H9 (cell line): Measurements from ENCODE around the gene USP34. TPM values are rescaled to one million over a fixed set of nuclear protein-coding genes. Genes with fewer than 3 reads are reported as not detected.
A peak's percentile ranks its signal among the peaks of the same experiment; 100 is the strongest.

ENCODE experiments used
- DNase-seq: peaks from one replicate; pipeline ENCODE4 v3.0.0-alpha.2; 2017
- H2AFZ ChIP-seq: one replicate; pipeline ENCODE4 v1.6.1; 2013; ENCODE audit warnings: mild to moderate bottlenecking, low read length, control low read depth, moderate library complexity
- H2AK5ac ChIP-seq: 2 replicates; pipeline ENCODE4 v1.6.1; 2013; ENCODE audit warnings: low read length, control low read depth, mixed read lengths; ENCODE audit not compliant: insufficient read length
- H2BK120ac ChIP-seq: one replicate; pipeline ENCODE4 v1.6.1; 2013; ENCODE audit warnings: low read depth, mild to moderate bottlenecking, low read length, control low read depth, inconsistent platforms; ENCODE audit not compliant: poor library complexity, severe bottlenecking
- H2BK12ac ChIP-seq: 2 replicates; pipeline ENCODE4 v1.6.1; 2013; ENCODE audit warnings: low read length, control low read depth, mixed read lengths, low read depth; ENCODE audit not compliant: insufficient read length
- H2BK15ac ChIP-seq: 2 replicates; pipeline ENCODE4 v1.6.1; 2013; ENCODE audit warnings: low read depth, low read length, control low read depth
- H2BK20ac ChIP-seq: one replicate; pipeline ENCODE4 v1.6.1; 2013; ENCODE audit warnings: low read depth, mild to moderate bottlenecking, low read length, control low read depth, inconsistent platforms; ENCODE audit not compliant: poor library complexity, severe bottlenecking
- H2BK5ac ChIP-seq: 2 replicates; pipeline ENCODE4 v1.6.1; 2013; ENCODE audit warnings: low read length, control low read depth, mixed read lengths; ENCODE audit not compliant: insufficient read length
- H3K14ac ChIP-seq: 2 replicates; pipeline ENCODE4 v1.6.1; 2013; ENCODE audit warnings: low read length, control low read depth; ENCODE audit not compliant: insufficient read depth
- H3K18ac ChIP-seq: 2 replicates; pipeline ENCODE4 v1.6.1; 2013; ENCODE audit warnings: low read depth, mild to moderate bottlenecking, mixed read lengths, low read length, control low read depth; ENCODE audit not compliant: insufficient read length
- H3K23ac ChIP-seq: 2 replicates; pipeline ENCODE4 v1.6.1; 2013; ENCODE audit warnings: low read length, control low read depth, mixed read lengths, low read depth; ENCODE audit not compliant: insufficient read length
- H3K23me2 ChIP-seq: 2 replicates; pipeline ENCODE4 v1.6.1; 2013; ENCODE audit warnings: low read depth, mild to moderate bottlenecking, mixed read lengths, low read length, control low read depth; ENCODE audit not compliant: insufficient read length, poor library complexity, severe bottlenecking
- H3K27ac ChIP-seq: 2 replicates; pipeline ENCODE4 v1.5.1; 2013; ENCODE audit warnings: low read length, control low read depth, mixed read lengths, low read depth; ENCODE audit not compliant: insufficient read length
- H3K27me3 ChIP-seq: 2 replicates; pipeline ENCODE4 v1.6.1; 2013; ENCODE audit warnings: low read length, control low read depth, inconsistent platforms; ENCODE audit not compliant: insufficient read depth
- H3K4ac ChIP-seq: 2 replicates; pipeline ENCODE4 v1.6.1; 2013; ENCODE audit warnings: low read depth, mild to moderate bottlenecking, control low read depth, inconsistent platforms, low read length, moderate library complexity
- H3K4me1 ChIP-seq: 2 replicates; pipeline ENCODE4 v1.6.1; 2013; ENCODE audit warnings: low read length, control low read depth, inconsistent platforms; ENCODE audit not compliant: insufficient read depth
- H3K4me2 ChIP-seq: 2 replicates; pipeline ENCODE4 v1.6.1; 2013; ENCODE audit warnings: low read length, control low read depth, mixed read lengths; ENCODE audit not compliant: insufficient read length, insufficient read depth
- H3K56ac ChIP-seq: 2 replicates; pipeline ENCODE4 v1.6.1; 2013; ENCODE audit warnings: low read depth, mild to moderate bottlenecking, mixed read lengths, low read length, control low read depth; ENCODE audit not compliant: insufficient read length
- H3K79me1 ChIP-seq: 2 replicates; pipeline ENCODE4 v1.6.1; 2013; ENCODE audit warnings: low read depth, mild to moderate bottlenecking, moderate library complexity, low read length, control low read depth, inconsistent platforms; ENCODE audit not compliant: insufficient read depth, poor library complexity, severe bottlenecking
- H3K79me2 ChIP-seq: 2 replicates; pipeline ENCODE4 v1.6.1; 2013; ENCODE audit warnings: low read length, control low read depth, inconsistent platforms; ENCODE audit not compliant: insufficient read depth
- H3K9ac ChIP-seq: 2 replicates; pipeline ENCODE4 v1.6.1; 2013; ENCODE audit warnings: low read length, control low read depth, mixed read lengths; ENCODE audit not compliant: insufficient read length; ENCODE audit errors: extremely low read depth
- H3K9me3 ChIP-seq: one replicate; pipeline ENCODE4 v1.6.1; 2013; ENCODE audit warnings: low read depth, low read length, inconsistent platforms; ENCODE audit not compliant: control insufficient read depth
- H3T11ph ChIP-seq: one replicate; pipeline ENCODE4 v1.6.1; 2013; ENCODE audit warnings: mild to moderate bottlenecking, low read length, control low read depth, inconsistent platforms
- H4K20me1 ChIP-seq: one replicate; pipeline ENCODE4 v1.6.1; 2013; ENCODE audit not compliant: control insufficient read depth, insufficient read length, insufficient read depth
- H4K5ac ChIP-seq: 2 replicates; pipeline ENCODE4 v1.6.1; 2013; ENCODE audit warnings: low read depth, mild to moderate bottlenecking, mixed read lengths, low read length, control low read depth; ENCODE audit not compliant: insufficient read length
- H4K8ac ChIP-seq: replicated peaks from 2 replicates; pipeline ENCODE4 v1.6.1; 2013; ENCODE audit warnings: low read length, control low read depth, mixed read lengths, low read depth; ENCODE audit not compliant: insufficient read length
- H4K91ac ChIP-seq: 2 replicates; pipeline ENCODE4 v1.6.1; 2013; ENCODE audit warnings: low read depth, mild to moderate bottlenecking, moderate library complexity, mixed read lengths, low read length, control low read depth; ENCODE audit not compliant: insufficient read length
- H3K27ac Mint-ChIP-seq, 3 experiments: 2 replicates in 2 of 3; 3 replicates in 1 of 3; pipeline ENCODE4 v1.8.0; 2020 to 2021; ENCODE audit warnings: mixed read lengths in 3 of 3, mild to moderate bottlenecking in 1 of 3, moderate library complexity in 1 of 3
- H3K27me3 Mint-ChIP-seq: 2 replicates; pipeline ENCODE4 v1.8.0; 2021; ENCODE audit warnings: low read depth, mild to moderate bottlenecking, moderate library complexity, mixed read lengths
- H3K36me3 Mint-ChIP-seq, 3 experiments: 2 replicates in 2 of 3; 3 replicates in 1 of 3; pipeline ENCODE4 v1.8.0; 2020 to 2021; ENCODE audit warnings: low read depth in 3 of 3, mixed read lengths in 3 of 3; ENCODE audit not compliant: insufficient read depth in 1 of 3
- H3K4me1 Mint-ChIP-seq, 2 experiments: 2 replicates each; pipeline ENCODE4 v1.8.0; 2020; ENCODE audit warnings: mixed read lengths in 2 of 2
- H3K4me3 Mint-ChIP-seq, 2 experiments: 2 replicates in 1 of 2; 3 replicates in 1 of 2; pipeline ENCODE4 v1.8.0; 2020 to 2021; ENCODE audit warnings: mild to moderate bottlenecking in 2 of 2, mixed read lengths in 2 of 2, moderate library complexity in 1 of 2
- H3K9me3 Mint-ChIP-seq, 2 experiments: 2 replicates in 1 of 2; 3 replicates in 1 of 2; pipeline ENCODE4 v1.8.0; 2020; ENCODE audit warnings: mild to moderate bottlenecking in 2 of 2, mixed read lengths in 2 of 2, moderate library complexity in 1 of 2
- WGBS: extraction: QIAGEN DNeasy Blood & Tissue Kit; methylation state at CpG from one replicate; pipeline ENCODE4 v1.1.7; 2013; ENCODE audit warnings: missing lambda C conversion rate, low lambda C conversion rate, mixed read lengths; ENCODE audit not compliant: insufficient read length; ENCODE audit errors: extremely low coverage; 5-methylcytosine and 5-hydroxymethylcytosine counted together
- total RNA-seq: library from RNA; stranded (reverse); gene quantifications from 2 replicates; pipeline ENCODE4 v1.2.1, GENCODE V29; 2021
- TF ChIP-seq, protein P1 (sequence below): fragments of 200-600 bp; sonication (generic); conservative IDR thresholded peaks from 3 replicates; pipeline ENCODE4 v1.8.0; 2021; ENCODE audit warnings: antibody characterized with exemption, mild to moderate bottlenecking

USP34 gene
- total RNA-seq, 1 experiment from 2014 or later = 93.9 TPM

DNA sequence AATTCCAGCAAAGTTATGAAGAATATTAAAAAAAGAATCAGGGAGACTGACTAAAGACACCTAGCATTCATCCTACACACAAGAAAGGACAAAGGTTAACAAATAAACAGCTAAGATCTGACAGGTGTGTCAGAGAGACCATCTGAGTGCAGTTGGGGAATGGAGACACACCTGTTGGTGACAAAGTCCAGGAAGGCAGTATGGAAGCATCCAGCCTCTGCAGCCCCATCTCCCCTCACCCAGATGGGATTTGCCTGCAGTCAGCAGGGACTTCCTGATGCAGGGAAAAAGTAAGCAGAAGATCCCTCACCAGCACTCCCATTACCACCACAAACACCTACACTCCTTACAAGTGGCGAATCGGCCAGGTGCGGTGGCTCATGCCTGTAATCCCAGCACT lies 37.9 kb downstream of the USP34 start:
- DNase-seq = no peak

More for the DNA sequence above, 37.9 kb downstream of the USP34 start:
- Histone ChIP-seq H3K79me1 (peaks cover 4% of the 10 kb centered on the region), H3K23me2 (no peaks in the 10 kb centered on the region), H4K91ac (no peak overlapping the region), H3K23ac (no peak overlapping the region), H3K79me2 (peaks cover 50% of the 10 kb centered on the region), H3K4me1 (peaks cover 4% of the 10 kb centered on the region; the same call in 1 of the 2 replicates), H2BK12ac (no peak overlapping the region), H3K9me3 (no peaks in the 10 kb centered on the region), H3K56ac (no peak overlapping the region), H3K4ac (no peak overlapping the region), H3K18ac (no peak overlapping the region), H3K27me3 (no peaks in the 10 kb centered on the region), H2AFZ (no peak overlapping the region), H3T11ph (no peak overlapping the region), H3K14ac (no peak overlapping the region), H2BK15ac (no peak overlapping the region), H4K20me1 (no peaks in the 10 kb centered on the region), H2AK5ac (no peak overlapping the region), H2BK5ac (no peak overlapping the region), H3K4me2 (no peak overlapping the region), H2BK20ac (no peak overlapping the region), H3K9ac (no peak overlapping the region), H4K5ac (no peak overlapping the region), H3K27ac (no peak overlapping the region), H2BK120ac (no peak overlapping the region), H4K8ac (no peak overlapping the region)
- Mint-ChIP-seq H3K36me3 (peaks cover 4 to 7% (median 5%) of the 10 kb centered on the region in 3 experiments), H3K4me1 (peaks cover 29 to 30% of the 10 kb centered on the region in 2 experiments), H3K27ac (peak overlapping the region in 1 of 3 experiments; percentile 64; a peak in 1 of 7 replicates), H3K4me3 (no peak overlapping the region), H3K27me3 (no peaks in the 10 kb centered on the region), H3K9me3 (peaks cover 4 to 5% of the 10 kb centered on the region in 2 experiments; a peak in 4 of 5 replicates)
- TF ChIP-seq, protein P1, sequence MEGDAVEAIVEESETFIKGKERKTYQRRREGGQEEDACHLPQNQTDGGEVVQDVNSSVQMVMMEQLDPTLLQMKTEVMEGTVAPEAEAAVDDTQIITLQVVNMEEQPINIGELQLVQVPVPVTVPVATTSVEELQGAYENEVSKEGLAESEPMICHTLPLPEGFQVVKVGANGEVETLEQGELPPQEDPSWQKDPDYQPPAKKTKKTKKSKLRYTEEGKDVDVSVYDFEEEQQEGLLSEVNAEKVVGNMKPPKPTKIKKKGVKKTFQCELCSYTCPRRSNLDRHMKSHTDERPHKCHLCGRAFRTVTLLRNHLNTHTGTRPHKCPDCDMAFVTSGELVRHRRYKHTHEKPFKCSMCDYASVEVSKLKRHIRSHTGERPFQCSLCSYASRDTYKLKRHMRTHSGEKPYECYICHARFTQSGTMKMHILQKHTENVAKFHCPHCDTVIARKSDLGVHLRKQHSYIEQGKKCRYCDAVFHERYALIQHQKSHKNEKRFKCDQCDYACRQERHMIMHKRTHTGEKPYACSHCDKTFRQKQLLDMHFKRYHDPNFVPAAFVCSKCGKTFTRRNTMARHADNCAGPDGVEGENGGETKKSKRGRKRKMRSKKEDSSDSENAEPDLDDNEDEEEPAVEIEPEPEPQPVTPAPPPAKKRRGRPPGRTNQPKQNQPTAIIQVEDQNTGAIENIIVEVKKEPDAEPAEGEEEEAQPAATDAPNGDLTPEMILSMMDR = no peak
- WGBS = no CpG with 5 or more reads among the region's 3 CpGs
